ENCODE data around the gene RTN4IP1. TPM values are rescaled to one million over a fixed set of nuclear protein-coding genes. Genes with fewer than 3 reads are reported as not detected.
"Not testable (repeated sequence)": the region's sequence is repeated elsewhere in the genome, so short reads cannot be mapped to it uniquely, and the experiment has no call there.

RTN4IP1 gene
- total RNA-seq, 2 experiments from 2014 or later: 9.4 to 10.7 TPM

DNA sequence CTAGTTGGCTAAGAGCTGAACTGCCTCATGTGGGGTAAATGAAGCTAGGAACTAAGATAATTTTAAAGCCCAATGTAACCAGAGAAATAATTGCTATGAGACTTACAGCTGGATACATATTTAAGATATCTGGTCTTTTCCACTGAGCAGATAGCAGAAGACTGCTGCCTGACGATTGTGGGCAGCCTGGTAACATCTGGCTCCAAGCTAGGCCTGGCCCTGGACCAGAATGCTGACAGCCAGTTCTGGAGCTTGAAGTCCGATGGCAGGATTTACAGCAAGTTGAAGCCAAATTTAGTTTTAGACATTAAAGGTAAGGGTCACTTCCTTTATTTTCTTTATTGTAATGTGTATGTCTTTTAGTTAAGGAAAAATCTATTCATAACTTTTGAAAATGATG lies 65.7 kb downstream of the RTN4IP1 start:
- Mint-ChIP-seq H3K27me3 (no peaks in the 10 kb centered on the region), H3K27ac (no peak overlapping the region), H3K4me1 (peaks cover 11% of the 10 kb centered on the region), H3K9me3 (ENCODE audit: low read depth) (no peaks in the 10 kb centered on the region), H3K4me3 (no peak overlapping the region), H3K36me3 (peaks cover 55% of the 10 kb centered on the region)
- CTCF ChIA-PET: interaction anchor here (0.9 to 12.2 kb wide), 9 partner anchors 10 to 229 kb away, joined by 3 to 117 read pairs (median 4); no protein-coding TSS in a partner anchor
- no peak for DNase-seq
- no peak for ATAC-seq

DNA sequence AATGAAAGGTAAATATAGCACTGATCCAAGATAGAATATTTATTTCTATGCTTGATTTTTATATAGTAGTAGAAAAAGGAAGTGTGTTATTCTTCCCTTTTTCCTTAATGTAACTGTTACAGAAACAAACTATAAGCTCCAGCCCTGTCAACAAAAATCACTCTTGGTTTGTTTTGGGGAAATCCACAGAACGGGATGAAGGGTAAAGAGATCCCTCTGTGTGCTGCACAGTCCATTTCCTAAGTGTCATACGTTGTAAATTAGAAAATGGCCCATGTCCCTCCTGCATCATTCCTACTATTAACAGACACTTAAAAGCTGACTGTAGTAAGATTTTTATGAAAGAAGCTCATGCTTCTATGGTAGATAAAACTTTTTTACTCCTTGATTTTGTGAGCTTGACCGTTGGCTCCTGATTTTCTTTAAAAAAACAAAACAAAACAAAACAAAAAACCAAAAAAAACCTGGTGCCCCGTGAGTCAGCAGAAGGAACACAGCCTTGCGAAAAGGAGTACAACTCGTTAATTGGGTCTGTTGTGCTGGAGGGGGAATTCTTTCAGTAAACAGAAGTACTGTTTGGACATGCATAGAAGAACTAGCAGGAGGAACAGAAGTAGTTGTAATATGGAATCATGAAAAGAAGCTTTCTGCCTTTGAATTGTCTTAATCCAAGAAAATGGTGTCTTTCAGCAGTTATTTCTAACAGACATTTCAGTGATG lies 67.5 kb downstream of the RTN4IP1 start:
- no peak overlapping the region for H3K27ac Mint-ChIP-seq
- CTCF ChIA-PET: interaction anchor here (0.6 to 12.2 kb wide), 5 partner anchors 8 to 119 kb away, joined by 3 to 117 read pairs (median 4); no protein-coding TSS in a partner anchor
- H3K9me3 Mint-ChIP-seq (ENCODE audit: low read depth): no peaks in the 10 kb centered on the region
- H3K27me3 Mint-ChIP-seq: no peaks in the 10 kb centered on the region
- H3K4me1 Mint-ChIP-seq: peaks cover 11% of the 10 kb centered on the region
- DNase-seq (no peak), ATAC-seq (no peak)
- H3K4me3 Mint-ChIP-seq: no peak overlapping the region
- H3K36me3 Mint-ChIP-seq: peaks cover 54% of the 10 kb centered on the region

DNA sequence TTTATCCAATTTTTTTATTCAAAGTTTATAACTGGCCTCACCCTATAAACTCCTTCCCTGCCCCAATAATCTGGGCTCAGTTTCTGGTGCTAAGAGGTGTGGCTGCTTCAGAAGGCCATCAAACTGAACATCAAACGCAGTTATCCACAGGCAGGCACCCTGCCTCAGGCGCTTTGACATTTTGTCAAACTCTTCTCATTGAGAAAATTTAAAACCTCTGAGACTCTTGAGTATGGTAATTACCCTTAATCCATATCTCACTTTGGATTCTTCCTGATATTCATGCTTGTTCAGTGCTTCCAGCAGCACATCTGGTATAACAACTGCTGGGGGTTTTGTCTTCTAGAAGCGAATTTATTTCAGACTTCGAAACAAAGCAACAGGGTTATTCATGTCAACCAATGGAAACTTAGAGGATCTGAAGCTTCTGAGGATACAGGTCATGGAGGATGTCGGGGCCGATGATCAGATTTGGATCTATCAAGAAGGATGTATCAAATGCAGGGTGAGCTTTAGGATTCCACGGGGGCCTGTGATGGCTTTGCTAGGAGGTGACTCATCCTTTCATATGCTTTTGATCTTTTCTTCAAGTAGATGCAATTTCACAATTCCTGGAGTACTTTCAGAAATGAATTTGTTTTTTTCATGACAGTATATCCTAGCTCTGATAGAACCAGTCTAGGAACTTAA lies 68.2 kb downstream of the RTN4IP1 start:
- peaks cover 6% of the 10 kb centered on the region for H3K4me1 Mint-ChIP-seq
- no peak overlapping the region for H3K27ac Mint-ChIP-seq
- no peaks in the 10 kb centered on the region for H3K27me3 Mint-ChIP-seq
- H3K9me3 Mint-ChIP-seq (ENCODE audit: low read depth): no peaks in the 10 kb centered on the region
- ATAC-seq (no peak), DNase-seq (no peak)
- CTCF ChIA-PET: interaction anchor here (0.6 to 12.2 kb wide), 3 partner anchors 10 to 119 kb away, joined by 3 to 117 read pairs (median 3); no protein-coding TSS in a partner anchor
- no peak overlapping the region for H3K4me3 Mint-ChIP-seq
- H3K36me3 Mint-ChIP-seq: peaks cover 49% of the 10 kb centered on the region

DNA sequence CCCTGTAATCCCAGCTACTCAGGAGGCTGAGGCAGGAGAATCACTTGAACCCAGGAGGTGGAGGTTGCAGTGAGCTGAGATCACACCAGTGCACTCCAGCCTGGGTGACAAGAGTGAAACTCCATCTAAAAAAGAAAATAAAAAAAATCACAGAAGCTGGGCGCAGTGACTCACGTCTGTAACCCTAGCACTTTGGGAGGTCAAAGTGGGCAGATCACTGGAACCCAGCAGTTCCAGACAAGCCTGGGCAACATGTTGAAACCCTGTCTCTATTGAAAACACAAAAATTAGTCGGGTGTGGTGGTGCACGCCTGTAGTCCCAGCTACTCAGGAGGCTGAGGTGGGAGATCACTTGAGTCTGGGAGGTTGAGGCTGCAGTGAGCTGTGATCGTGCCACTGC lies 69.6 kb downstream of the RTN4IP1 start:
- not testable (repeated sequence) for H3K4me3 Mint-ChIP-seq; H3K27ac Mint-ChIP-seq; H3K4me1 Mint-ChIP-seq; H3K27me3 Mint-ChIP-seq; DNase-seq; ATAC-seq; H3K9me3 Mint-ChIP-seq (ENCODE audit: low read depth)
- H3K36me3 Mint-ChIP-seq: peaks cover 50% of the 10 kb centered on the region
- CTCF ChIA-PET: interaction anchor here (1.1 to 1.3 kb wide), 2 partner anchors 13 to 23 kb away, joined by 3 to 4 read pairs; no protein-coding TSS in a partner anchor

- CTCF ChIA-PET: interaction anchor here (1.1 kb wide), 1 partner anchor 8 kb away, joined by 9 read pairs; no protein-coding TSS in a partner anchor
- H3K4me1 Mint-ChIP-seq: peaks cover 6% of the 10 kb centered on the region
- no peak for ATAC-seq
- peaks cover 55% of the 10 kb centered on the region for H3K36me3 Mint-ChIP-seq
- H3K9me3 Mint-ChIP-seq (ENCODE audit: low read depth): no peaks in the 10 kb centered on the region
- no peak overlapping the region for H3K27ac Mint-ChIP-seq
- no peak overlapping the region for H3K4me3 Mint-ChIP-seq
- no peaks in the 10 kb centered on the region for H3K27me3 Mint-ChIP-seq
- no peak for DNase-seq
Observed at GRCh38 chr6:106558364-106558763, 70.9 kb downstream of the RTN4IP1 start.

DNA sequence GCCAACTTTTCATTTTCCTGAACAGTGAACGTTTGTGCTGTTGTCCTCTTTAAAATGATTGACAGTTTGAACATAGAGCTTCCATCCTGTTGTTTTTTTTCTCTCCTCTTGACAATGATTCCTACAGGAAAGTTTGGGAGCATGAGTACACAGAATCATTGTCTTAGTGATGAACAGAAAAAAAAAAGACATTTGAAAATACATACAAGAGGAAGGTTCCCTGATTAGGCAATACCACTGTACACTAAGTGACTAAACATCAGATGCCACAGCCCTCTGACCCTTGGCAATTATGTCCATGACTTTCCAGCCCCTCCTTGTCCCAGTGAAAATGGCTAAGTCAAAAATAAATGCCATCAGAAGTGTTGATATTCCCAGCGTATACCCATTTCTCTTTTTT lies 71.5 kb downstream of the RTN4IP1 start:
- Mint-ChIP-seq H3K27me3 (no peaks in the 10 kb centered on the region), H3K27ac (no peak overlapping the region), H3K4me3 (no peak overlapping the region), H3K36me3 (peaks cover 59% of the 10 kb centered on the region), H3K9me3 (ENCODE audit: low read depth) (no peaks in the 10 kb centered on the region), H3K4me1 (peaks cover 10% of the 10 kb centered on the region)
- ATAC-seq: no peak
- no peak for DNase-seq
- CTCF ChIA-PET: interaction anchor here (1.1 kb wide), 1 partner anchor 8 kb away, joined by 9 read pairs; no protein-coding TSS in a partner anchor

DNA sequence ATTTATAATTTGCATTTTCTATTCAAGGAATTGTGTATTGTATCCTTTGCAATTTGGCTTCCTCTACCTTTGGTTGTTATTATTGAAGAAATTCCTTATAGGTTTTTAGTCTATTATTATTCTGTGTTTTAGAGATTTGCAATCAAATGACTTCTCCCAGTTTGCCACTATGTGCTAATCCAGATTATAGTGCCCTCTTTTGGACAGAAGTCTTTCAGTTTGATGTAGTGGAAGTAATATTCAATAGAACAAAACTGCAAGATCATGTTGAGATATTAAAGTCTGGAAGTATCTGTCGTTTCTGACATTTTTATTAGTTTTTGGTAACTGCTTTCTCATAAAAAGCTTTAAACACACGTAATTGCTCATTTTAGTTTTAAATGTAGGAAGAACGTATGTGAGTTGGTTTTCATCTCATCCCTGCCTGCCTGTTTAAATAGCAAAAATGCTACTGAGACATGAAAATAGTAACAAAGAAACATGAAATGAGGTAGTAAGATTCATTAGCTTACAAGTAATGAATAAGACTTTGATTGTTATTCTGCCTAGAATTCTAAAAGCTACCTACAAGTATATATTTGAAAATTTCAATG lies 72.8 kb downstream of the RTN4IP1 start:
- CTCF ChIA-PET: interaction anchor here (0.8 to 1.5 kb wide), 4 partner anchors 10 to 111 kb away, joined by 3 to 4 read pairs (median 4); no protein-coding TSS in a partner anchor
- ATAC-seq (no peak), DNase-seq (no peak)
- no peak overlapping the region for H3K27ac Mint-ChIP-seq
- no peaks in the 10 kb centered on the region for H3K27me3 Mint-ChIP-seq
- H3K9me3 Mint-ChIP-seq (ENCODE audit: low read depth): no peaks in the 10 kb centered on the region
- peaks cover 64% of the 10 kb centered on the region for H3K36me3 Mint-ChIP-seq
- H3K4me3 Mint-ChIP-seq: no peak overlapping the region
- H3K4me1 Mint-ChIP-seq: peaks cover 14% of the 10 kb centered on the region

DNA sequence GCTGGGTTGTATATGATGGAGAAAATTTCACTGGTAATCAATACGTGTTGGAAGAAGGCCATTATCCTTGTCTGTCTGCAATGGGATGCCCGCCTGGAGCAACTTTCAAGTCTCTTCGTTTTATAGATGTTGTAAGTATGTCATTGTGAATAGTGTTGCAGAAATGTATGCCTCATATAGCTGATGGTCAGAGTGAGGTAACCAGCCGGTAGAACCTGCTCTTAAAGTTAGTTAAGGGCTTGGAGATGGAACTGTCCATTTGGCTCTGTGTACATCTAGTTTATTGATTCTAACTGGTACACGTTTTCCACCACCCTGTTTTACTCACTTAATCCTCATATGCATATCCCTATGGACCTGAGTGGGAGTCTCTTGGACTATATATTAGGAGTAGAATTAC lies 73.5 kb downstream of the RTN4IP1 start:
- Mint-ChIP-seq H3K4me3 (no peak overlapping the region), H3K27ac (no peak overlapping the region), H3K4me1 (peaks cover 13% of the 10 kb centered on the region), H3K36me3 (peaks cover 65% of the 10 kb centered on the region), H3K27me3 (no peaks in the 10 kb centered on the region), H3K9me3 (ENCODE audit: low read depth) (no peaks in the 10 kb centered on the region)
- no peak for DNase-seq
- ATAC-seq: no peak
- CTCF ChIA-PET: interaction anchor here (0.8 to 4.1 kb wide), 4 partner anchors 11 to 110 kb away, joined by 3 to 22 read pairs (median 4); no protein-coding TSS in a partner anchor

DNA sequence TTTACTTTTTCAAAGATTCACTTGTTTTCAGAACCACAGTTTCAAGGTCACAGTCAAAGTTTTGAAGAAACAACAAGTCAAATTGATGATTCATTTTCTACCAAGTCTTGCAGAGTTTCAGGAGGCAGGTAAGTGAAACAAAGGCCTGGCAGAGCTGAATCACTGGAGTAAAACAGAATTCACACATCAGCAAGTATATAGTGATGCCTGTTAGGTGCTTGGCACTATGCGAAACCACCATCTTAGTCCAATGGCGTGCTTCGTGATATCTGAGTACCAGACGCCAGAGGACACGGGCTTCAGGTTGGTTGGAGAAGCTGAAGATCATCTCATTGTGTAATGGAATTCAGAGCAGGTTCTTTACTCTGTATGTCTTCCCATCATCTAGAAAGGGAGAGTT lies 75.9 kb downstream of the RTN4IP1 start:
- Mint-ChIP-seq H3K4me3 (no peak overlapping the region), H3K36me3 (peaks cover 69% of the 10 kb centered on the region), H3K9me3 (ENCODE audit: low read depth) (no peaks in the 10 kb centered on the region), H3K27me3 (no peaks in the 10 kb centered on the region), H3K4me1 (peaks cover 14% of the 10 kb centered on the region), H3K27ac (no peak overlapping the region)
- ATAC-seq (no peak), DNase-seq (no peak)
- CTCF ChIA-PET: interaction anchor here (0.6 to 4.1 kb wide), 9 partner anchors 8 to 47 kb away, joined by 3 to 22 read pairs (median 5); no protein-coding TSS in a partner anchor

- Mint-ChIP-seq H3K27me3 (no peaks in the 10 kb centered on the region), H3K36me3 (peaks cover 79% of the 10 kb centered on the region), H3K9me3 (ENCODE audit: low read depth) (no peaks in the 10 kb centered on the region), H3K4me3 (no peak overlapping the region), H3K4me1 (peaks cover 33% of the 10 kb centered on the region), H3K27ac (no peak overlapping the region)
- ATAC-seq (no peak), DNase-seq (no peak)
- CTCF ChIA-PET: interaction anchor here (1.8 kb wide), 1 partner anchor 39 kb away, joined by 5 read pairs; no protein-coding TSS in a partner anchor
Observed at GRCh38 chr6:106551155-106551554, 78.1 kb downstream of the RTN4IP1 start.

- H3K36me3 Mint-ChIP-seq: peaks cover 82% of the 10 kb centered on the region
- CTCF ChIA-PET: interaction anchor here (1.8 kb wide), 1 partner anchor 37 kb away, joined by 5 read pairs; no protein-coding TSS in a partner anchor
- no peaks in the 10 kb centered on the region for H3K9me3 Mint-ChIP-seq (ENCODE audit: low read depth)
- H3K27me3 Mint-ChIP-seq: no peaks in the 10 kb centered on the region
- H3K4me1 Mint-ChIP-seq: peaks cover 42% of the 10 kb centered on the region
- ATAC-seq (no peak), DNase-seq (no peak)
- no peak overlapping the region for H3K27ac Mint-ChIP-seq
- no peak overlapping the region for H3K4me3 Mint-ChIP-seq
Observed at GRCh38 chr6:106549521-106549920, 79.8 kb downstream of the RTN4IP1 start.

DNA sequence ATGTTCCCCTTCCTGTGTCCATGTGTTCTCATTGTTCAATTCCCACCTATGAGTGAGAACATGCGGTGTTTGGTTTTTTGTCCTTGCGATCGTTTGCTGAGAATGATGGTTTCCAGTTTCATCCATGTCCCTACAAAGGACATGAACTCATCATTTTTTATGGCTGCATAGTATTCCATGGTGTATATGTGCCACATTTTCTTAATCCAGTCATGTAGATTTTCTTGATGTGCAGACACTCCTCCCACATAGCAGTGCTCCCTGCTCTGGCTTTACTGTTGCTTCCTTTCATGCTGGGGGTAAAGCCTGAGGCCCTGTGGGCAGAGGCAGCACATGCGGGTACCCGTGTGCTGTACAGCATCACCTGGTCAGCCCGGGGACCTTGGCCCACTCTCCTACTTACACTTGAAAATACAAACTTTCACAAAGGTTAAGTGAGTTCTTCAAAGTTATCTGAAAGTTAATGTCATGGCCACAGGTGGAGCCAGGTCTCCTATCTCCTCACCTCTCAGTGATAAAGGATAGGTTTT lies 80.3 kb downstream of the RTN4IP1 start:
- H3K9me3 Mint-ChIP-seq (ENCODE audit: low read depth); ATAC-seq; H3K4me3 Mint-ChIP-seq; DNase-seq; H3K27ac Mint-ChIP-seq; H3K27me3 Mint-ChIP-seq; CTCF ChIA-PET: not testable (repeated sequence)
- Mint-ChIP-seq H3K36me3 (peaks cover 83% of the 10 kb centered on the region), H3K4me1 (peaks cover 44% of the 10 kb centered on the region)

Data from activated CD8-positive, alpha-beta memory T cell treated with anti-CD3 and anti-CD28 coated beads, Interleukin-2, amount 10 ng/mL, durations not matched to agents 7 days and 5 days (primary cell).